Body of pancreas (tissue), 4 donors: Measurements from ENCODE around the gene TGFBRAP1.

ENCODE experiments used
- CTCF ChIP-seq, 7 experiments: fragments of 450-650 bp in 4 of 7; fragments of 200-600 bp in 3 of 7; sonication (generic) in 3 of 7; IDR thresholded peaks; one replicate each; pipeline ENCODE4 v1.5.1; 2016 to 2019; ENCODE audit warnings: antibody characterized with exemption in 7 of 7
- POLR2A ChIP-seq, 3 donors: fragments of 450-650 bp; IDR thresholded peaks; one replicate each; pipeline ENCODE4 v1.6.1; 2016; ENCODE audit warnings: antibody characterized with exemption in 3 of 3, mild to moderate bottlenecking in 2 of 3

GRCh38 chr2:105290981-105291660 is 38.4 kb downstream of the TGFBRAP1 start:
- TF ChIP-seq CTCF (IDR thresholded peaks at IDR 0.05) (no peak), POLR2A (IDR thresholded peaks at IDR 0.05) (no peak)
